H1 (cell line): ENCODE data around the gene HTRA1. TPM values are rescaled to one million over a fixed set of nuclear protein-coding genes. Genes with fewer than 3 reads are reported as not detected.

Source experiments
- CTCF ChIA-PET: fragments of 300-600 bp; sonication (Branson Sonifier 250); formaldehyde crosslinking; loops from one replicate; lab custom pipeline; 2021; ENCODE audit not compliant: partially characterized antibody; lab: Charles Lee
- POLR2A ChIA-PET: fragments of 300-600 bp; sonication (Branson Sonifier 250); formaldehyde crosslinking; loops from one replicate; lab custom pipeline; 2021; ENCODE audit warnings: inconsistent platforms; ENCODE audit not compliant: partially characterized antibody; lab: Charles Lee
- DNase-seq, 2 experiments: peaks; one replicate each; pipeline versions ENCODE4 v3.0.0 to v3.0.0-alpha.2; 2010 to 2022; ENCODE audit warnings: low spot score in 2 of 2, low read depth in 1 of 2, mixed read lengths in 1 of 2
- FAIRE-seq: peaks from 2 replicates; lab custom pipeline; 2011; peaks lifted over from hg19 to GRCh38; lab: Jason Lieb, UNC
- H2AFZ ChIP-seq: 2 replicates; pipeline ENCODE4 v1.8.1; 2012; ENCODE audit warnings: low read length, inconsistent platforms
- H2AK5ac ChIP-seq: 2 replicates; pipeline ENCODE4 v1.6.1; 2013; ENCODE audit warnings: low read depth, low read length
- H2BK120ac ChIP-seq: replicated peaks from 2 replicates; pipeline ENCODE3; 2013; ENCODE audit warnings: low read depth, low read length, inconsistent platforms
- H2BK12ac ChIP-seq: 2 replicates; pipeline ENCODE4 v1.6.1; 2013; ENCODE audit warnings: low read depth, low read length
- H2BK15ac ChIP-seq: 2 replicates; pipeline ENCODE4 v1.6.1; 2013; ENCODE audit warnings: low read length
- H2BK20ac ChIP-seq: 2 replicates; pipeline ENCODE4 v1.6.1; 2013; ENCODE audit warnings: low read length
- H2BK5ac ChIP-seq: 2 replicates; pipeline ENCODE4 v1.6.1; 2013; ENCODE audit warnings: low read depth, low read length
- H3K14ac ChIP-seq: 2 replicates; pipeline ENCODE4 v1.6.1; 2013; ENCODE audit warnings: inconsistent platforms; ENCODE audit not compliant: insufficient read length
- H3K18ac ChIP-seq: 2 replicates; pipeline ENCODE4 v1.6.1; 2013; ENCODE audit warnings: low read length; ENCODE audit errors: extremely low read depth
- H3K23ac ChIP-seq: 2 replicates; pipeline ENCODE4 v1.6.1; 2013; ENCODE audit warnings: inconsistent platforms; ENCODE audit not compliant: insufficient read length
- H3K23me2 ChIP-seq: 2 replicates; pipeline ENCODE4 v1.6.1; 2013; ENCODE audit warnings: low read depth, low read length
- H3K27ac ChIP-seq: 2 replicates; pipeline ENCODE4 v1.6.1; 2011; ENCODE audit warnings: low read depth, low read length, inconsistent platforms
- H3K27me3 ChIP-seq, 4 experiments: replicated peaks in 1 of 4; 1 replicate in 1 of 4; 2 replicates in 3 of 4; pipeline versions ENCODE4 v1.6.1 to v1.8.1; 2011 to 2013; ENCODE audit warnings: low read length in 3 of 4, mild to moderate bottlenecking in 3 of 4, inconsistent platforms in 2 of 4, mixed read lengths in 2 of 4, moderate library complexity in 1 of 4; ENCODE audit not compliant: control insufficient read depth in 3 of 4, insufficient read depth in 3 of 4; ENCODE audit errors: extremely low read depth in 1 of 4
- H3K36me3 ChIP-seq, 4 experiments: 2 replicates each; pipeline versions ENCODE4 v1.6.1 to v1.8.1; 2011 to 2013; ENCODE audit warnings: mild to moderate bottlenecking in 4 of 4, low read length in 3 of 4, moderate library complexity in 2 of 4, control low read depth in 1 of 4, inconsistent platforms in 1 of 4; ENCODE audit not compliant: insufficient read depth in 4 of 4, control insufficient read depth in 2 of 4
- H3K4ac ChIP-seq: replicated peaks from 2 replicates; pipeline ENCODE3; 2013; ENCODE audit warnings: low read length, low read depth, mixed read lengths, inconsistent platforms; ENCODE audit not compliant: insufficient read length
- H3K4me1 ChIP-seq, 4 experiments: replicated peaks in 1 of 4; 1 replicate in 1 of 4; 2 replicates in 3 of 4; pipeline versions ENCODE4 v1.6.1 to v1.8.1; 2011 to 2013; ENCODE audit warnings: low read length in 3 of 4, inconsistent platforms in 2 of 4, mixed read lengths in 1 of 4; ENCODE audit not compliant: insufficient read depth in 4 of 4, control insufficient read depth in 3 of 4
- H3K4me2 ChIP-seq, 2 experiments: 2 replicates each; pipeline versions ENCODE4 v1.6.1 to v1.8.1; 2011 to 2013; ENCODE audit warnings: low read depth in 2 of 2, low read length in 2 of 2, control low read depth in 1 of 2, inconsistent platforms in 1 of 2, mild to moderate bottlenecking in 1 of 2; ENCODE audit not compliant: insufficient read depth in 1 of 2
- H3K4me3 ChIP-seq, 4 experiments: fragments of 200-600, 300-600 bp in 1 of 4; sonication (generic), shearing (Covaris generic), sonication (Bioruptor Twin) in 1 of 4; 2 replicates each; pipeline versions ENCODE4 v1.5.1 to v1.8.1; 2011 to 2016; ENCODE audit warnings: low read length in 4 of 4, low read depth in 3 of 4, control low read depth in 2 of 4, inconsistent platforms in 2 of 4, mild to moderate bottlenecking in 2 of 4, mixed read lengths in 1 of 4, moderate library complexity in 1 of 4; ENCODE audit not compliant: insufficient read depth in 2 of 4; ENCODE audit errors: extremely low read depth in 1 of 4
- H3K56ac ChIP-seq: replicated peaks from 2 replicates; pipeline ENCODE3; 2013; ENCODE audit warnings: low read depth, mild to moderate bottlenecking, mixed read lengths, low read length, inconsistent platforms; ENCODE audit not compliant: insufficient read length
- H3K79me1 ChIP-seq: 2 replicates; pipeline ENCODE4 v1.6.1; 2013; ENCODE audit warnings: low read depth, low read length, control low read depth
- H3K79me2 ChIP-seq, 2 experiments: 2 replicates each; pipeline versions ENCODE4 v1.6.1 to v1.8.1; 2012 to 2013; ENCODE audit warnings: low read length in 2 of 2, mild to moderate bottlenecking in 2 of 2, inconsistent platforms in 1 of 2; ENCODE audit not compliant: insufficient read depth in 2 of 2, control insufficient read depth in 1 of 2
- H3K9ac ChIP-seq, 4 experiments: replicated peaks in 1 of 4; 1 replicate in 1 of 4; 2 replicates in 3 of 4; pipeline versions ENCODE4 v1.6.1 to v1.8.1; 2011 to 2013; ENCODE audit warnings: low read depth in 3 of 4, low read length in 3 of 4, control low read depth in 2 of 4, mild to moderate bottlenecking in 2 of 4, moderate library complexity in 2 of 4, inconsistent platforms in 1 of 4; ENCODE audit errors: extremely low read depth in 1 of 4
- H3K9me3 ChIP-seq, 2 experiments: 2 replicates each; pipeline versions ENCODE4 v1.6.1 to v1.8.1; 2012 to 2013; ENCODE audit warnings: mild to moderate bottlenecking in 2 of 2, moderate library complexity in 2 of 2, control low read depth in 1 of 2, inconsistent platforms in 1 of 2, low read depth in 1 of 2, low read length in 1 of 2, mixed read lengths in 1 of 2; ENCODE audit not compliant: insufficient read depth in 2 of 2
- H4K20me1 ChIP-seq, 2 experiments: replicated peaks in 1 of 2; 2 replicates each; pipeline versions ENCODE3 to v1.8.1; 2011 to 2013; ENCODE audit warnings: inconsistent platforms in 2 of 2, low read length in 2 of 2, mild to moderate bottlenecking in 1 of 2; ENCODE audit not compliant: insufficient read depth in 2 of 2, control insufficient read depth in 1 of 2
- H4K5ac ChIP-seq: 2 replicates; pipeline ENCODE4 v1.6.1; 2013; ENCODE audit warnings: low read length, low read depth, mixed read lengths, inconsistent platforms; ENCODE audit not compliant: insufficient read length
- H4K8ac ChIP-seq: 2 replicates; pipeline ENCODE4 v1.8.0; 2013; ENCODE audit warnings: mild to moderate bottlenecking, moderate library complexity, low read length, inconsistent platforms; ENCODE audit not compliant: insufficient read depth; ENCODE audit errors: extremely low read depth
- H4K91ac ChIP-seq: replicated peaks from 2 replicates; pipeline ENCODE3; 2013; ENCODE audit warnings: low read length, mixed read lengths, inconsistent platforms; ENCODE audit not compliant: insufficient read length
- ASH2L ChIP-seq: fragments of 200-600, 300-600 bp; sonication (generic); IDR thresholded peaks from one replicate; pipeline ENCODE4 v1.7.1; 2017; ENCODE audit warnings: low read length
- WGBS, 2 experiments: shearing (Covaris generic) in 1 of 2; methylation state at CpG; one replicate each; pipeline versions ENCODE4 v1.1.6 to v1.1.7; 2013 to 2015; ENCODE audit warnings: low lambda C conversion rate in 2 of 2, mixed read lengths in 2 of 2, inconsistent platforms in 1 of 2, low coverage in 1 of 2, missing lambda C conversion rate in 1 of 2; ENCODE audit not compliant: insufficient replicate concordance in 2 of 2, insufficient coverage in 1 of 2, insufficient read length in 1 of 2; ENCODE audit errors: extremely low coverage in 1 of 2, missing lambda C conversion rate in 1 of 2; 5-methylcytosine and 5-hydroxymethylcytosine counted together
- polyA plus RNA-seq, 7 experiments: library from polyadenylated mRNA; depleted of rRNA in 3 of 7; stranded (reverse) in 5 of 7; unstranded in 2 of 7; fragments of >200 nt in 5 of 7; fragments of 200-250 nt in 2 of 7; gene quantifications; 1 replicate in 5 of 7; 2 replicates in 1 of 7; 4 replicates in 1 of 7; pipeline versions ENCODE4 v1.2.1 to v1.2.3, GENCODE V29; 2011 to 2013; ENCODE audit warnings: missing spikeins in 2 of 7, mixed read lengths in 2 of 7
- total RNA-seq: library from RNA; stranded (reverse); fragmentation: NEBNext Ultra II Directional; extraction: Animal tissue kit (Norgen Biotek cat#: 25700); gene quantifications from 2 replicates; pipeline ENCODE4 v1.2.1, GENCODE V29; 2021
- TF ChIP-seq, protein P1 (sequence below): IDR thresholded peaks from 2 replicates; pipeline ENCODE4 v1.6.1; 2012; ENCODE audit warnings: low read length, inconsistent platforms

Gene HTRA1
- total and polyA plus RNA-seq, 2 of the 8 experiments (the other 6 are each of a cell fraction or from before 2014, with no cell fraction given) = 15.8 to 20.1 TPM

GRCh38 chr10:122480146-122480833 lies 18.9 kb downstream of the HTRA1 start:
- no peak overlapping the region for H3K56ac ChIP-seq
- H2BK12ac ChIP-seq = no peak overlapping the region
- no peak for DNase-seq
- no peak overlapping the region for H3K4ac ChIP-seq
- H2BK5ac ChIP-seq = no peak overlapping the region
- ChIA-PET POLR2A (no interaction called here), CTCF (interaction anchor here (0.6 to 2.1 kb wide), 4 partner anchors 10 to 168 kb away, joined by 3 to 5 read pairs (median 3); no protein-coding TSS in a partner anchor)
- no peak overlapping the region for H3K4me3 ChIP-seq
- H4K20me1 ChIP-seq = no peaks in the 10 kb centered on the region
- H2AFZ ChIP-seq = no peak overlapping the region
- H4K8ac ChIP-seq = no peak overlapping the region; the same call in 1 of the 2 replicates
- TF ChIP-seq, protein P1, sequence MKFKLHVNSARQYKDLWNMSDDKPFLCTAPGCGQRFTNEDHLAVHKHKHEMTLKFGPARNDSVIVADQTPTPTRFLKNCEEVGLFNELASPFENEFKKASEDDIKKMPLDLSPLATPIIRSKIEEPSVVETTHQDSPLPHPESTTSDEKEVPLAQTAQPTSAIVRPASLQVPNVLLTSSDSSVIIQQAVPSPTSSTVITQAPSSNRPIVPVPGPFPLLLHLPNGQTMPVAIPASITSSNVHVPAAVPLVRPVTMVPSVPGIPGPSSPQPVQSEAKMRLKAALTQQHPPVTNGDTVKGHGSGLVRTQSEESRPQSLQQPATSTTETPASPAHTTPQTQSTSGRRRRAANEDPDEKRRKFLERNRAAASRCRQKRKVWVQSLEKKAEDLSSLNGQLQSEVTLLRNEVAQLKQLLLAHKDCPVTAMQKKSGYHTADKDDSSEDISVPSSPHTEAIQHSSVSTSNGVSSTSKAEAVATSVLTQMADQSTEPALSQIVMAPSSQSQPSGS = no peak
- TF ChIP-seq ASH2L = no peak
- no peak overlapping the region for H3K14ac ChIP-seq
- WGBS, 2 experiments = 87% methylated on average over 10 of the region's 10 CpGs; no CpG with 5 or more reads in 1 of the 2 experiments
- H3K9ac ChIP-seq = no peak overlapping the region
- no peaks in the 10 kb centered on the region for H3K36me3 ChIP-seq
- peaks cover 4 to 23% (median 10%) of the 10 kb centered on the region in 4 experiments for H3K4me1 ChIP-seq
- H3K4me2 ChIP-seq = no peak overlapping the region
- H3K27ac ChIP-seq = no peak overlapping the region
- H2BK15ac ChIP-seq = no peak overlapping the region
- no peaks in the 10 kb centered on the region for H3K79me1 ChIP-seq
- H3K9me3 ChIP-seq = peaks cover 0 to 5% of the 10 kb centered on the region in 2 experiments; a peak in 1 of 4 replicates
- FAIRE-seq = no peak
- 0 out of 2 replicates have a peak overlapping the region, but pooled peaks have one; percentile 0 for H2AK5ac ChIP-seq
- no peak overlapping the region for H4K5ac ChIP-seq
- no peak overlapping the region for H3K23ac ChIP-seq
- H2BK20ac ChIP-seq = no peak overlapping the region
- H4K91ac ChIP-seq = peak overlapping the region; percentile 29
- no peaks in the 10 kb centered on the region for H3K79me2 ChIP-seq
- no peaks in the 10 kb centered on the region for H3K27me3 ChIP-seq
- no peak overlapping the region for H3K18ac ChIP-seq
- no peak overlapping the region for H2BK120ac ChIP-seq
- no peaks in the 10 kb centered on the region for H3K23me2 ChIP-seq
